ENCODE measurements around the gene TMEM145. TPM values are rescaled to one million over a fixed set of nuclear protein-coding genes. Genes with fewer than 3 reads are reported as not detected.

TMEM145 gene
- polyA plus RNA-seq, 3 donors, result not detected

GRCh38 chr19:42348211-42348610, 35.1 kb downstream of the TMEM145 start:
- Histone ChIP-seq H3K9ac (ENCODE audit: insufficient read depth, low read length, poor library complexity, severe bottlenecking) (no peak overlapping the region), H3K79me2 (ENCODE audit: insufficient read depth, low read length) (no peaks in the 10 kb centered on the region), H2AFZ (ENCODE audit: insufficient read depth, low read depth, low read length, poor library complexity, severe bottlenecking) (no peak overlapping the region), H3K4me3 (replicated peaks in 1 of 3; ENCODE audit: low read depth in 2 of 3, low read length in 3 of 3) (no peak overlapping the region), H3K36me3 (replicated peaks in 1 of 2; ENCODE audit: control insufficient read depth in 1 of 2, insufficient read depth in 2 of 2, low read length in 2 of 2) (no peaks in the 10 kb centered on the region), H3K27ac (ENCODE audit: low read depth in 1 of 2, low read length in 2 of 2) (no peak overlapping the region), H3K4me1 (ENCODE audit: control insufficient read depth in 1 of 2, insufficient read depth in 2 of 2, low read length in 2 of 2) (peaks cover 15 to 18% of the 10 kb centered on the region in 2 donors), H4K20me1 (ENCODE audit: insufficient read depth, low read length) (no peaks in the 10 kb centered on the region), H3K27me3 (ENCODE audit: control insufficient read depth in 2 of 2, insufficient read depth in 2 of 2, low read length in 2 of 2) (no peaks in the 10 kb centered on the region), H3K9me3 (replicated peaks in 1 of 2; ENCODE audit: control insufficient read depth in 1 of 2, insufficient read depth in 1 of 2, low read length in 2 of 2) (no peaks in the 10 kb centered on the region), H3K4me2 (replicated peaks; ENCODE audit: extremely low read depth, low read length, poor library complexity, severe bottlenecking) (no peak overlapping the region)
- peak overlapping the region in 2 of 7 donors; percentile 62 to 63 for H3K27ac Mint-ChIP-seq
- H3K27me3 Mint-ChIP-seq (ENCODE audit: low read depth in 3 of 3), result peaks cover 0 to 1% (median 0%) of the 10 kb centered on the region in 3 donors
- peaks cover 19% of the 10 kb centered on the region for H3K4me1 Mint-ChIP-seq
- TF ChIP-seq CTCF (IDR thresholded peaks at IDR 0.05), result no peak
- peaks cover 13 to 16% of the 10 kb centered on the region in 2 donors for H3K36me3 Mint-ChIP-seq
- WGBS (ENCODE audit: insufficient coverage), result 93% methylated on average over 7 of the region's 14 CpGs
- H3K9me3 Mint-ChIP-seq, result no peaks in the 10 kb centered on the region
- H3K4me3 Mint-ChIP-seq, result no peak overlapping the region
- intact Hi-C loops (cut with micrococcal nuclease), result loop anchor here in 1 of 2 donors (5.0 kb wide), 1 partner anchor 39 kb away; no protein-coding TSS in a partner anchor
- no peak for DNase-seq

DNA sequence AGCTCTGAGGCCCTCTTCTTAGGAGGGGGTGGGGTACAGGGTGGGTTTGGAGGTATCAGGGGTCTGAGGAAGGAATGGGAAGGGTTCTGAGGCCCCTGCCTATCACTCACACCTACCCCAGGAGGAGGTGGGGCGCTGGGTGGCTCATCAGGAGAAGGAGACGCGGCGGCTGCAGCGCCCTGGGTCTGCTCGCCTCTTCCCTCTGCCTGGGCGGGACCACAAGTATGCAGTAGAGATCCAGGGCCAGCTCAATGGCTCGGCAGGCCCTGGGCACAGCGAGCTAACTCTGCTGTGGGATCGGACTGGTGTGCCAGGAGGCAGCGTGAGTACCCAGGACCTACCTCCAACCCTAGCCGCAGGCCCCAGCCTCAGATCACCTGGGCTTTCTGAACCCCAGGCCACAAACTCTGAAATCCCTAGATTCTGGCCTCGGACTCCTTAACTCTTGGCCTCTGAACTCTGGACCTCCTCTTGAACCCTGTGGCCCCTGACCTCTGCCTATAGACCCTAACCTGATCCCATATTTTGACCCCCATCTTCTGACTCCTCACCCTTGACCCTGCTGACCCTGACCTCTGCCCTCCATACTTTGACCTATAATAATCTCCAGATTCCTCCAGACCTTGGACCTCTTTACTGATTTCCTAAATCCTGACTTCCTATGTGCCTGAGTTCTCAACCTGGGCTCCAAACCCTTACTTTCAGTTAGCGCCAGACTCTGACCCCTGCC, 36.4 kb downstream of the TMEM145 start:
- H3K36me3 Mint-ChIP-seq, result peaks cover 8 to 20% of the 10 kb centered on the region in 2 donors
- Histone ChIP-seq H3K79me2 (ENCODE audit: insufficient read depth, low read length) (no peaks in the 10 kb centered on the region), H4K20me1 (ENCODE audit: insufficient read depth, low read length) (no peaks in the 10 kb centered on the region), H3K36me3 (replicated peaks in 1 of 2; ENCODE audit: control insufficient read depth in 1 of 2, insufficient read depth in 2 of 2, low read length in 2 of 2) (peaks cover 0 to 4% of the 10 kb centered on the region in 2 donors), H3K27ac (ENCODE audit: low read depth in 1 of 2, low read length in 2 of 2) (no peak overlapping the region), H3K4me2 (replicated peaks; ENCODE audit: extremely low read depth, low read length, poor library complexity, severe bottlenecking) (no peak overlapping the region), H3K4me3 (replicated peaks in 1 of 3; ENCODE audit: low read depth in 2 of 3, low read length in 3 of 3) (no peak overlapping the region), H2AFZ (ENCODE audit: insufficient read depth, low read depth, low read length, poor library complexity, severe bottlenecking) (no peak overlapping the region), H3K4me1 (ENCODE audit: control insufficient read depth in 1 of 2, insufficient read depth in 2 of 2, low read length in 2 of 2) (peaks cover 15 to 18% of the 10 kb centered on the region in 2 donors), H3K9me3 (replicated peaks in 1 of 2; ENCODE audit: control insufficient read depth in 1 of 2, insufficient read depth in 1 of 2, low read length in 2 of 2) (no peaks in the 10 kb centered on the region), H3K9ac (ENCODE audit: insufficient read depth, low read length, poor library complexity, severe bottlenecking) (no peak overlapping the region), H3K27me3 (ENCODE audit: control insufficient read depth in 2 of 2, insufficient read depth in 2 of 2, low read length in 2 of 2) (no peaks in the 10 kb centered on the region)
- H3K9me3 Mint-ChIP-seq, result no peaks in the 10 kb centered on the region
- DNase-seq, result no peak
- intact Hi-C loops (cut with micrococcal nuclease), result loop anchor here in 1 of 2 donors (5.0 kb wide), 1 partner anchor 38 kb away; no protein-coding TSS in a partner anchor
- no peak for TF ChIP-seq CTCF (IDR thresholded peaks at IDR 0.05)
- peaks cover 0 to 1% (median 0%) of the 10 kb centered on the region in 3 donors for H3K27me3 Mint-ChIP-seq (ENCODE audit: low read depth in 3 of 3)
- H3K4me3 Mint-ChIP-seq, result no peak overlapping the region
- 97% methylated on average over 14 of the region's 14 CpGs for WGBS (ENCODE audit: insufficient coverage)
- no peak overlapping the region for H3K27ac Mint-ChIP-seq
- peaks cover 19% of the 10 kb centered on the region for H3K4me1 Mint-ChIP-seq
